KMS-11 (cell line): ENCODE results near the gene ATCAY.

ENCODE experiments used
- H2AFZ ChIP-seq: fragments of 200-600 bp; sonication (generic); 2 replicates; pipeline ENCODE4 v1.6.1; 2016; ENCODE audit warnings: antibody characterized with exemption, mixed run types, low read depth
- H3K27ac ChIP-seq: fragments of 200-600 bp; sonication (generic); 2 replicates; pipeline ENCODE4 v1.6.1; 2016; ENCODE audit warnings: mild to moderate bottlenecking, mixed run types
- H3K27me3 ChIP-seq: fragments of 200-600 bp; sonication (generic); 2 replicates; pipeline ENCODE4 v1.6.1; 2017; ENCODE audit warnings: mild to moderate bottlenecking, low read depth, mixed run types, moderate library complexity; ENCODE audit not compliant: insufficient read depth
- H3K36me3 ChIP-seq: fragments of 200-600 bp; sonication (generic); 2 replicates; pipeline ENCODE4 v1.6.1; 2017; ENCODE audit warnings: mild to moderate bottlenecking, mixed run types; ENCODE audit not compliant: insufficient read depth
- H3K4me1 ChIP-seq: fragments of 200-600 bp; sonication (generic); 2 replicates; pipeline ENCODE4 v1.6.1; 2016; ENCODE audit warnings: mild to moderate bottlenecking, low read depth, mixed run types; ENCODE audit not compliant: poor library complexity, severe bottlenecking
- H3K4me2 ChIP-seq: fragments of 200-600 bp; sonication (generic); 2 replicates; pipeline ENCODE4 v1.7.0; 2016; ENCODE audit warnings: mild to moderate bottlenecking, mixed run types
- H3K4me3 ChIP-seq: fragments of 200-600 bp; sonication (generic); IDR thresholded peaks from 2 replicates; pipeline ENCODE4 v1.6.1; 2017; ENCODE audit warnings: low read depth, low read length, mixed read lengths; ENCODE audit not compliant: insufficient read depth
- H3K79me2 ChIP-seq: fragments of 200-600 bp; sonication (generic); 2 replicates; pipeline ENCODE4 v1.6.1; 2016; ENCODE audit warnings: low read depth, mixed run types; ENCODE audit not compliant: insufficient read depth
- H3K9ac ChIP-seq: fragments of 200-600 bp; sonication (generic); 2 replicates; pipeline ENCODE4 v1.6.1; 2016; ENCODE audit warnings: mild to moderate bottlenecking, mixed run types
- H4K20me1 ChIP-seq: fragments of 200-600 bp; sonication (generic); 2 replicates; pipeline ENCODE4 v1.6.1; 2016; ENCODE audit warnings: mild to moderate bottlenecking, mixed run types; ENCODE audit not compliant: insufficient read depth
- TF ChIP-seq, protein P1 (sequence below): fragments of 200-600 bp; sonication (generic); conservative IDR thresholded peaks from 2 replicates; pipeline ENCODE4 v1.6.1; 2017; ENCODE audit warnings: low read depth, mild to moderate bottlenecking, antibody characterized with exemption, low read length, moderate library complexity, mixed read lengths

The ATCAY gene

DNA sequence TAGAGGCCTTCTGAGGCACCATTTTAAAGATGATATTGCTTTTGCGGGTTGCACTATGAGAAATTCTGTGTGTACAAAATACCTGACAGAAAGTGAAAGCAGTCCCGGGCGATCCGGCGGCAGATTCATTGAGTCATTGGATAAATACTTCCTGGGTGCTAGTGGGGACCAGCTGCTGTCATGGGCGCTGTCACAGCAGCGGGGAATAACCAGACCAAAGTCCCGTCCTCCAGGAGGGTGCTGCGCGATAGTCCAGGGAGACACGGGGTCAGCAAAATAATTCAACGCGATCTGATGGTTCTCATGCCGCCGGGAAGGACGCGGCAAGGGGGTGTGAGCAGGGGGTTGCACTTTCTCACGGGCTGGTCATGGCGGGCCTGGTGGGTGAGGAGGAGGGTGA is 25.2 kb upstream of the ATCAY start:
- H2AFZ ChIP-seq, result no peak overlapping the region
- H3K9ac ChIP-seq, result no peak overlapping the region
- no peak overlapping the region for H3K27ac ChIP-seq
- H3K4me3 ChIP-seq, result no peak overlapping the region
- TF ChIP-seq, protein P1, sequence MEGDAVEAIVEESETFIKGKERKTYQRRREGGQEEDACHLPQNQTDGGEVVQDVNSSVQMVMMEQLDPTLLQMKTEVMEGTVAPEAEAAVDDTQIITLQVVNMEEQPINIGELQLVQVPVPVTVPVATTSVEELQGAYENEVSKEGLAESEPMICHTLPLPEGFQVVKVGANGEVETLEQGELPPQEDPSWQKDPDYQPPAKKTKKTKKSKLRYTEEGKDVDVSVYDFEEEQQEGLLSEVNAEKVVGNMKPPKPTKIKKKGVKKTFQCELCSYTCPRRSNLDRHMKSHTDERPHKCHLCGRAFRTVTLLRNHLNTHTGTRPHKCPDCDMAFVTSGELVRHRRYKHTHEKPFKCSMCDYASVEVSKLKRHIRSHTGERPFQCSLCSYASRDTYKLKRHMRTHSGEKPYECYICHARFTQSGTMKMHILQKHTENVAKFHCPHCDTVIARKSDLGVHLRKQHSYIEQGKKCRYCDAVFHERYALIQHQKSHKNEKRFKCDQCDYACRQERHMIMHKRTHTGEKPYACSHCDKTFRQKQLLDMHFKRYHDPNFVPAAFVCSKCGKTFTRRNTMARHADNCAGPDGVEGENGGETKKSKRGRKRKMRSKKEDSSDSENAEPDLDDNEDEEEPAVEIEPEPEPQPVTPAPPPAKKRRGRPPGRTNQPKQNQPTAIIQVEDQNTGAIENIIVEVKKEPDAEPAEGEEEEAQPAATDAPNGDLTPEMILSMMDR, result no peak
- H3K79me2 ChIP-seq, result no peaks in the 10 kb centered on the region
- H4K20me1 ChIP-seq, result no peaks in the 10 kb centered on the region
- no peak overlapping the region for H3K4me2 ChIP-seq
- no peaks in the 10 kb centered on the region for H3K4me1 ChIP-seq
- peaks cover 93% of the 10 kb centered on the region for H3K27me3 ChIP-seq
- H3K36me3 ChIP-seq, result no peaks in the 10 kb centered on the region

DNA sequence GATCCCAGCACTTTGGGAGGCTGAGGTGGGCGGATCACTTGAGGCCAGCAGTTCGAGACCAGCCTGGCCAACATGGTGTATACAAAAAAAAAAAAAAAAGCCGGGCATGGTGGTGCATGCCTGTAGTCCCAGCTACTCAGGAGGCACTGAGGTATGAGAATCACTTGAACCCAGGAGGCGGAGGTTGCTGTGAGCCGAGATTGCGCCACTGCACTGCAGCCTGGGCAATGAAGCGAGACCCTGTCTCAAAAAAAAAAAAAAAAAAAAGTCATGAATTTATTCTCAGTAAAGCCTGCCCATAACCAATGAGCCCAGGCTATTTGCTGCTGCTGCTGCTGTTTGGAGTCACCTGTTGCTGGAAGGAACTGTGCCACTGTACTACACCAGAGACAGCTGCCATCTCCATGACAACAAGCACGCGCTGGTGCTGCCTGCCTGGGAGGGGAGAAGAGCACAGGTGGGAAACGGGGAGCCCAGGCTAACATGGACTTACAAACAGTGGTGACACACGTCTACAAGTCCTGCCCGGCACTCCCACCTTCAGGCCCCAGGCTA is 23.0 kb upstream of the ATCAY start:
- H3K4me2 ChIP-seq, result no peak overlapping the region
- H3K27ac ChIP-seq, result no peak overlapping the region
- no peaks in the 10 kb centered on the region for H3K79me2 ChIP-seq
- no peak overlapping the region for H3K4me3 ChIP-seq
- no peaks in the 10 kb centered on the region for H4K20me1 ChIP-seq
- peaks cover 96% of the 10 kb centered on the region for H3K27me3 ChIP-seq
- TF ChIP-seq, protein P1, result no peak
- H3K9ac ChIP-seq, result no peak overlapping the region
- no peaks in the 10 kb centered on the region for H3K4me1 ChIP-seq
- no peaks in the 10 kb centered on the region for H3K36me3 ChIP-seq
- H2AFZ ChIP-seq, result no peak overlapping the region

DNA sequence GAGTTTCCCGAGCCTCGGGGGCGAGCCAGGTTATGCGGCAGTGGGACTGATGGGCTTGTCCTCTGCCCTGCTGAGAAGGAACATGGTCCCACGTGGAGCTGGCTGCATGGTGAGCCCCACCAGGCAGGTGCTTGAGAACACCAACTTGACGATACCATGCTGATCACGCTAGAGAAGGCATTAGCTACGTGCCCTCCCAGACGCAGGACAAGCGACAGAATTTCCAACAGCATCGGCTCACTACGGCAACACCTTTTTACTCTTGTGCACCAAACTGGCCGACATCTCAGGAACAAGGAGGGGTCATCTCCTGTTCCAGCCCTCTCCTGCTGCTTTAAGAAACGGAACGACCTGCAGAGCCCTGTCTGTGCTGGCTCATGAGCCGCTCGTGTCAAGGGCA is 20.0 kb upstream of the ATCAY start:
- Histone ChIP-seq H3K4me1 (no peaks in the 10 kb centered on the region), H3K27me3 (peaks cover 98% of the 10 kb centered on the region)

DNA sequence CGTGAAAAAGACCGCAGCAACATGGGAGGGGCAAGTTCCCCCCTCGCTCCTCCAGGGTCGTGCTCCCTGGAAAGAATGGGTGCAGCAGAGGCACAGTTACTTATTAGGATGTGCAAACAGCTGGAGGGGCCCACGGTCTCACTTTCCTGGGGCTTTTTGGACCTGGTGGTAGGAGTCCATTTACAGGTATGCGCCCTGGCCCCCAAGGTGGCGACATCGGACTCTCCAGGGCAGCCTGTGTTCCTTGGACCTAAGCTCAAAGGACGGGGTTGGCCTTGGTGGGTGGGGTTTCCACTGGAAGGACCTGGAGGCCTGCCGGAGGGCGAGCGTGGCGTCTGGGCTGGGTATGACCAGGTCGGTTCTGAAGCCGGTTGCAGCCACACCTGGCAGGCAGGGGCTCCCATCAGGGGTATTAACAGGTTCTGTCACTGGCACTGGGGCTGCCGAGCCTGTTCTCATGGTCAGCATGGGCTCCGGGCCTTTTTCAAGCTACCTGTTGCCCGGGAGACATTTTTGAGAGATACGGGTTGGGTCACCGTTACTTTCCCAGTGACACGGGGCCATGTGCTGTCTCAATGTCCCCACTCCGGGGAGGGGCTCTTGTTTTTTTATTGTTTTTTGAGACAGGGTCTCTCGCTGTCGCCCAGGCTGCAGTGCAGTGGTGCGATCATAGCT is 17.5 kb upstream of the ATCAY start:
- Histone ChIP-seq H2AFZ (no peak overlapping the region), H3K4me3 (no peak overlapping the region), H3K27ac (no peak overlapping the region), H3K9ac (no peak overlapping the region), H4K20me1 (no peaks in the 10 kb centered on the region), H3K27me3 (peaks cover 99% of the 10 kb centered on the region), H3K4me1 (no peaks in the 10 kb centered on the region), H3K79me2 (no peaks in the 10 kb centered on the region), H3K36me3 (no peaks in the 10 kb centered on the region), H3K4me2 (no peak overlapping the region)
- TF ChIP-seq, protein P1, result no peak

More for the DNA sequence above, 20.0 kb upstream of the ATCAY start:
- no peaks in the 10 kb centered on the region for H3K36me3 ChIP-seq
- TF ChIP-seq, protein P1, result no peak
- H4K20me1 ChIP-seq, result no peaks in the 10 kb centered on the region
- no peak overlapping the region for H3K4me2 ChIP-seq
- H3K4me3 ChIP-seq, result no peak overlapping the region
- H3K79me2 ChIP-seq, result no peaks in the 10 kb centered on the region
- H3K27ac ChIP-seq, result no peak overlapping the region
- no peak overlapping the region for H2AFZ ChIP-seq
- H3K9ac ChIP-seq, result no peak overlapping the region
